Thyroid gland (tissue), 4 donors: Measurements from ENCODE around the gene NDUFB2. TPM values are rescaled to one million over a fixed set of nuclear protein-coding genes. Genes with fewer than 3 reads are reported as not detected.

Experiments
- DNase-seq, 2 donors: peaks; one replicate each; pipeline ENCODE4 v3.0.0-alpha.2; 2019
- H3K27ac ChIP-seq, 3 donors: fragments of 200-600 bp; sonication (generic); 1 replicate in 2 of 3; 2 replicates in 1 of 3; pipeline ENCODE4 v1.5.1; 2016 to 2019; ENCODE audit warnings: mild to moderate bottlenecking in 1 of 3, moderate library complexity in 1 of 3
- H3K27me3 ChIP-seq: fragments of 200-600 bp; sonication (generic); one replicate; pipeline ENCODE4 v1.5.1; 2019
- H3K36me3 ChIP-seq, 2 donors: fragments of 200-600 bp; sonication (generic); one replicate each; pipeline ENCODE4 v1.5.1; 2016 to 2019
- H3K4me1 ChIP-seq, 2 donors: fragments of 200-600 bp; sonication (generic); one replicate each; pipeline ENCODE4 v1.5.1; 2017 to 2019
- H3K4me3 ChIP-seq, 3 donors: fragments of 200-600 bp; sonication (generic); replicated peaks in 1 of 3; 1 replicate in 2 of 3; 2 replicates in 1 of 3; pipeline ENCODE4 v1.5.1; 2016; ENCODE audit warnings: mild to moderate bottlenecking in 1 of 3
- H3K9me3 ChIP-seq: fragments of 200-600 bp; sonication (generic); one replicate; pipeline ENCODE4 v1.5.1; 2017
- CTCF ChIP-seq, 6 experiments: fragments of 200-600 bp in 3 of 6; fragments of 450-650 bp in 3 of 6; sonication (generic) in 3 of 6; IDR thresholded peaks; one replicate each; pipeline ENCODE4 v1.5.1; 2016 to 2019; ENCODE audit warnings: antibody characterized with exemption in 6 of 6, mild to moderate bottlenecking in 2 of 6, inconsistent platforms in 1 of 6, moderate library complexity in 1 of 6
- POLR2A ChIP-seq, 2 donors: fragments of 450-650 bp; IDR thresholded peaks; one replicate each; pipeline ENCODE4 v1.6.1; 2017; ENCODE audit warnings: antibody characterized with exemption in 2 of 2, mild to moderate bottlenecking in 2 of 2, moderate library complexity in 1 of 2
- WGBS, 2 donors: methylation state at CpG; one replicate each; pipeline ENCODE4 v1.1.5; 2017; 5-methylcytosine and 5-hydroxymethylcytosine counted together
- intact Hi-C: fragments of 100-400 bp; cut with DNase I; formaldehyde crosslinking; loops from one replicate; pipeline ENCODE4 v1.15.1; 2023
- total RNA-seq, 4 donors: library from RNA; depleted of rRNA; stranded (reverse); fragments of >200 nt; gene quantifications; one replicate each; pipeline ENCODE4 v1.2.3, GENCODE V29; 2016

The NDUFB2 gene
- total RNA-seq, 4 donors from 2014 or later = 213 to 955 (median 698) TPM

- peaks cover 6 to 11% of the 10 kb centered on the region in 2 donors for H3K36me3 ChIP-seq
- WGBS, 2 donors = 93 to 96% methylated on average over 3 of the region's 3 CpGs
- no peak for TF ChIP-seq CTCF (IDR thresholded peaks at IDR 0.05)
- TF ChIP-seq POLR2A (IDR thresholded peaks at IDR 0.05) = no peak
- H3K4me1 ChIP-seq = peaks cover 23 to 24% of the 10 kb centered on the region in 2 donors
- intact Hi-C loops = loop anchor here (10.0 kb wide), 1 partner anchor 337 kb away; the partner anchor contains the start of gene MRPS33
- DNase-seq = no peak
- H3K27ac ChIP-seq = no peak overlapping the region
- no peak overlapping the region for H3K4me3 ChIP-seq
- H3K9me3 ChIP-seq = no peaks in the 10 kb centered on the region
- no peaks in the 10 kb centered on the region for H3K27me3 ChIP-seq
These were observed 19.0 kb upstream of the NDUFB2 start for GRCh38 chr7:140677496-140677895.

DNA sequence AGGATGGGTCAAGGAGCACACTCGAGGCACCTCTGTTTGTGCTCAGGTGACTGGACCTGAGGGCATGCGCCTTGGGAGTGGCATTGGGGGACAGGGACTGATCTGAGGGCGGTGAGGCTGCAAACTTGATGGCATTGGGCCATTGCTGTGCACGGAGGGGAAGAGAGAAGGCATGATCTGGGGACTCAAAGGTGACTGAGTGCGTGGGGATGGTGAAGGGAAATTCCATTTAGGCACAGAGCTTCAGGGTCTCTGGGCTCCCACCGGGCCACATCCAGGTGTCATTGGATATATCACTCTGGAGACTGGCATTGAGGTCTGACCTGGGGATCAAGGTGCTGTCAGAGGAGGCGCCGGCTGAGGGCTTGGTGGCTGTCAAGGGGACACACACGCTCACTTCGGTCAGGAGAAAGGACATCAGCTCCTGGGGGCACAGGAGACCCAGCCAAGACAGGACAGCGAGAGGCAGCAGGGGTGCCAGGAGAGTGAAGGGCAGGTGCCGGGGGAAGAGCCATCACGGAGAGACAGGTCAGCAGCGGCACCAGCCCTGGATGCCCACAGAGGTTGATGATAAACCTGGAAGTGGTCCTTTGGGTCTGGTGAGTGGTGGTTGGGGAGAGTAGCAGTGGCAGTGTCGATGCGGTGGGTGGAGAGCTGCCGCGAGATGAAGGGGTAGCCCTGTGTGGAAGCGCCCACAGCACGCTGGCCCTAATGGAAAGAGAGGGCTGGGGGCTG lies 18.3 kb upstream of the NDUFB2 start:
- no peaks in the 10 kb centered on the region for H3K9me3 ChIP-seq
- no peak overlapping the region for H3K27ac ChIP-seq
- WGBS, 2 donors = 94 to 95% methylated on average over 20 of the region's 20 CpGs
- no peaks in the 10 kb centered on the region for H3K27me3 ChIP-seq
- H3K36me3 ChIP-seq = peaks cover 6 to 11% of the 10 kb centered on the region in 2 donors
- H3K4me1 ChIP-seq = peaks cover 23 to 24% of the 10 kb centered on the region in 2 donors
- no peak overlapping the region for H3K4me3 ChIP-seq
- TF ChIP-seq POLR2A (IDR thresholded peaks at IDR 0.05) (no peak), CTCF (IDR thresholded peaks at IDR 0.05) (no peak)
- no peak for DNase-seq
- intact Hi-C loops = loop anchor here (10.0 kb wide), 1 partner anchor 337 kb away; the partner anchor contains the start of gene MRPS33

DNA sequence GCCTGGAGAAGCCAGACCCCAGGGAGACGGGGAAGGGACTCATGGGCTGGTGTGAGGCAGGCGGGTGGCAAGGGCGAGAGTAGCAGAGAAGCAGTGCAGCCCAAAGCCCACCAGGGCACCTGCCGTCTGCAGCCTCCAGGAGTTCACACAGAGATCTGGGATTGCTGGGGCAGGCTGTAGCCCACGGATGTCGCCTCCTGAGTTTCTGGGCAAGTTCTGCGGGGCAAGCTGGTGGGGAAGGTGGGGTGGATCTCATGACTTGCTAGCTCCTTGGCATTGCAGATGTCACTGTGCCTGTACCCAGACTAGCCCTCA lies 17.7 kb upstream of the NDUFB2 start:
- peaks cover 6 to 11% of the 10 kb centered on the region in 2 donors for H3K36me3 ChIP-seq
- H3K27ac ChIP-seq = no peak overlapping the region
- TF ChIP-seq CTCF (IDR thresholded peaks at IDR 0.05) = no peak
- no peak for TF ChIP-seq POLR2A (IDR thresholded peaks at IDR 0.05)
- H3K9me3 ChIP-seq = no peaks in the 10 kb centered on the region
- intact Hi-C loops = loop anchor here (10.0 kb wide), 1 partner anchor 336 kb away; the partner anchor contains the start of gene MRPS33
- H3K4me3 ChIP-seq = no peak overlapping the region
- no peaks in the 10 kb centered on the region for H3K27me3 ChIP-seq
- DNase-seq = no peak
- H3K4me1 ChIP-seq = peaks cover 21% of the 10 kb centered on the region in 2 donors
- 97% methylated on average over 6 to 7 of the region's 7 CpGs for WGBS, 2 donors

- TF ChIP-seq POLR2A (IDR thresholded peaks at IDR 0.05) = no peak
- no peak for TF ChIP-seq CTCF (IDR thresholded peaks at IDR 0.05)
- intact Hi-C loops = loop anchor here (10.0 kb wide), 1 partner anchor 336 kb away; the partner anchor contains the start of gene MRPS33
- Histone ChIP-seq H3K27ac (no peak overlapping the region), H3K36me3 (peaks cover 6 to 11% of the 10 kb centered on the region in 2 donors), H3K27me3 (no peaks in the 10 kb centered on the region), H3K9me3 (no peaks in the 10 kb centered on the region), H3K4me3 (no peak overlapping the region), H3K4me1 (peaks cover 16 to 17% of the 10 kb centered on the region in 2 donors)
- WGBS, 2 donors = 92 to 94% methylated on average over 9 of the region's 9 CpGs
- DNase-seq = no peak
These were observed 17.3 kb upstream of the NDUFB2 start for GRCh38 chr7:140679186-140679585.

DNA sequence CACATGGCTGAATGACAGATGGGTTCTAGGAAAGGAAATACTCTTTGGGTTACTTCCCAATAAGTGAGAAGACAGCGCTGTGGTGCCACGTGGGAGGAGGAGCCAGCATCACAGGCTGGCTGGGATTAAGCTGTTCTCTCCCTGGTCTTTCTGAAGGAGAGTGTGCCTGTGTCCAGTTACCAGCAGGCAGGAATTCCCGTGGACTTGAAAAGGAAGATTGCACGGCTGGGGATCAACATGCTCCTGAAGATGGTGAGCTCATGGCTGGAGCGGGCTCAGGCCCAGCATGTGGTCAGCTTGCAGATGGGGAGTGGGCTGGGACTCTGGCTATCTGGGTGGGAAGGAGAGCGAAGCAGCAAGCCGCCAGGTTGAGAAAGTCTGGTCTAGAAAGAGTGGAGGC lies 15.6 kb upstream of the NDUFB2 start:
- Histone ChIP-seq H3K27ac (no peak overlapping the region), H3K4me1 (peaks cover 0 to under 1% of the 10 kb centered on the region in 2 donors), H3K4me3 (no peak overlapping the region), H3K9me3 (no peaks in the 10 kb centered on the region), H3K36me3 (peaks cover 6 to 11% of the 10 kb centered on the region in 2 donors), H3K27me3 (no peaks in the 10 kb centered on the region)
- WGBS, 2 donors = 91 to 94% methylated on average over 7 of the region's 7 CpGs
- DNase-seq = no peak
- intact Hi-C loops = no loop called here
- TF ChIP-seq POLR2A (IDR thresholded peaks at IDR 0.05) = no peak
